KOPT-K1 (cell line): ENCODE results near the gene ANKRD29.
"Not testable (repeated sequence)": the region's sequence is repeated elsewhere in the genome, so short reads cannot be mapped to it uniquely, and the experiment has no call there.

Experiments used
- H3K27ac ChIP-seq: fragments of 200-600 bp; sonication (generic); 2 replicates; pipeline ENCODE4 v1.5.1; 2016; ENCODE audit warnings: antibody characterized with exemption, mild to moderate bottlenecking, low read depth, low read length; ENCODE audit not compliant: poor library complexity, severe bottlenecking
- H3K36me3 ChIP-seq: fragments of 200-600 bp; sonication (generic); 2 replicates; pipeline ENCODE4 v1.5.1; 2017; ENCODE audit warnings: antibody characterized with exemption, mild to moderate bottlenecking, low read length, moderate library complexity; ENCODE audit not compliant: insufficient read depth
- H3K9me3 ChIP-seq: fragments of 200-600 bp; sonication (generic); 2 replicates; pipeline ENCODE4 v1.5.1; 2017; ENCODE audit warnings: antibody characterized with exemption, low read length, mild to moderate bottlenecking; ENCODE audit not compliant: insufficient read depth, poor library complexity, severe bottlenecking

The ANKRD29 gene

DNA sequence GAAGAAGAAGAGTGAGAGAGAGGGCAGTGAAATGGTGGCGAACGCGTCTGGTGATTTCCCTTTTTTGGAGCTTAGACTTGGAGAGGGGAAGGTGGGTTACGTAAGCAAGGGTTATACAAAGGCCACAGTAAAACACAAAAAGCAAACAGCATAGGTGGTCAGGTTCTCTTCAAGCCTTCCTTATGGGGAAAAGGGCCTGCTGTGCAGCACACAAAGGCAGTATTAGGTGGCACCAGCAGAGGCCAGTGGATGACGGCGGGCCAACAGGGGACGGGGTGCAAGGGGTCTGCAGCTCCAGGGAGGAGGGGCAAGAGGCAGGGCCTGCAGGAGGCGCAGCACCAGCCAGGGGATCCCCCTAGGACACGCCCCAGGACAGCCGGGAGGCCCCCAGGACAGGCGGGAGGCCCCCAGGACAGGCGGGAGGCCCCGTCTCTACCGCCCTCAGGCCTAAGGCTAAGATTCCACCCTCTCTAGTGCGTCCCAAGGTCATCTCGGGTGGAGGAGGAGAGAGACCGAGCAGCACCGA, 43.8 kb downstream of the ANKRD29 start:
- Histone ChIP-seq H3K36me3 (no peaks in the 10 kb centered on the region), H3K27ac (no peak overlapping the region), H3K9me3 (no peaks in the 10 kb centered on the region)

GRCh38 chr18:23617412-23618014, 45.2 kb downstream of the ANKRD29 start:
- no peaks in the 10 kb centered on the region for H3K9me3 ChIP-seq
- H3K36me3 ChIP-seq: no peaks in the 10 kb centered on the region
- H3K27ac ChIP-seq: no peak overlapping the region

DNA sequence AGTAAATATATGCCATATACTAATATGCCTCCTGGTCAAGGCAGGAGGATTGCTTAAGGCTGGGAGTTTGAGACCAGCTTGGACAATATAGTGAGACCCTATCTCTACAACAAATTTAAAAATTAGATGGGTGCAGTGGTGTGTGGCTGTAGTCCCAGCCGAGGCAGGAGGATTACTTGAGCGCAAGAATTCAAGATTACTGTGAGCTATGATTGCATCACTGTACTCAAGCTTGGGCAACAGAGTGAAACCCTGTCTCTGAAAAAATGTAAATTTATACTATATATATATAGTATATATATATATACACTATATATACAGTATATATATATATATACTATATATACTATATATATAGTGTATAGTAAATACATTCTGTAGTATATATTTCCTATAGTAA, 46.5 kb downstream of the ANKRD29 start:
- H3K27ac ChIP-seq: no peak overlapping the region
- no peaks in the 10 kb centered on the region for H3K9me3 ChIP-seq
- no peaks in the 10 kb centered on the region for H3K36me3 ChIP-seq

DNA sequence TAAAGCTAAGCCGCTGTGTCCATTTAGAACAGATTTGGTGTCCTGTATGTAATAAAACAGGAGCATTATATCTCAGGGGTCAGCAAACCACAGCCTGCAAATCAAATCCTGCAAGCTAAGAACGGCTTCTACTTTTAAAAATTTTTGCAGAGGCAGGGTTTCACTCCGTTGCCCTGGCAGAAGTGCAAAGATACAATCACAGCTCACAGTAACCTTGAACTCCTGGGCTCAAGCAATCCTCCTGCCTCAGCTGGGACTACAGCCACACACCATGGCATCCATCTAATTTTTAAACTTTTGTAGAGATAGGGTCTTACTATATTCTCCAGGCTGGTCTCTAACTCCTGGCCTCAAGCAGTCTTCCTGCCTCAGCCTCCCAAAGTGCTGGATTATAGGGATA, 47.8 kb downstream of the ANKRD29 start:
- Histone ChIP-seq H3K36me3 (no peaks in the 10 kb centered on the region), H3K9me3 (no peaks in the 10 kb centered on the region), H3K27ac (no peak overlapping the region)

GRCh38 chr18:23614413-23614812, 48.3 kb downstream of the ANKRD29 start:
- no peaks in the 10 kb centered on the region for H3K9me3 ChIP-seq
- H3K27ac ChIP-seq: no peak overlapping the region
- no peaks in the 10 kb centered on the region for H3K36me3 ChIP-seq

DNA sequence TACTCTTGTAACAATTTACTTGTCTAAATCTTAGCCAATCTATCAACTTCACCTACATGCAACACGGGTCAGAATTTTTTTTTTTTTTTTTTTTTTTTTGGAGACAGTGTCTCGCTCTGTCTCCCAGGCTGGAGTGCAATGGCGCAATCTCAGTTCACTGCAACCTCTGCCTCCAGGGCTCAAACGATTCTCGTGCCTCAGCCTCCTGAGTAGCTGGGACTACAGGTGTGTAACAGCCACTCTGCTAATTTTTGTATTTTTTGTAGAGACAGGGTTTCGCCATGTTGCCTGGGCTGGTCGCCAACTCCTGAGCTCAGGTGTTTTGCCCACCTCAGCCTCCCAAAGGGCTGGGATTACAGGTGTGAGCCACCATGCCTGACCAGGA, 49.6 kb downstream of the ANKRD29 start:
- not testable (repeated sequence) for H3K36me3 ChIP-seq, H3K9me3 ChIP-seq, H3K27ac ChIP-seq

DNA sequence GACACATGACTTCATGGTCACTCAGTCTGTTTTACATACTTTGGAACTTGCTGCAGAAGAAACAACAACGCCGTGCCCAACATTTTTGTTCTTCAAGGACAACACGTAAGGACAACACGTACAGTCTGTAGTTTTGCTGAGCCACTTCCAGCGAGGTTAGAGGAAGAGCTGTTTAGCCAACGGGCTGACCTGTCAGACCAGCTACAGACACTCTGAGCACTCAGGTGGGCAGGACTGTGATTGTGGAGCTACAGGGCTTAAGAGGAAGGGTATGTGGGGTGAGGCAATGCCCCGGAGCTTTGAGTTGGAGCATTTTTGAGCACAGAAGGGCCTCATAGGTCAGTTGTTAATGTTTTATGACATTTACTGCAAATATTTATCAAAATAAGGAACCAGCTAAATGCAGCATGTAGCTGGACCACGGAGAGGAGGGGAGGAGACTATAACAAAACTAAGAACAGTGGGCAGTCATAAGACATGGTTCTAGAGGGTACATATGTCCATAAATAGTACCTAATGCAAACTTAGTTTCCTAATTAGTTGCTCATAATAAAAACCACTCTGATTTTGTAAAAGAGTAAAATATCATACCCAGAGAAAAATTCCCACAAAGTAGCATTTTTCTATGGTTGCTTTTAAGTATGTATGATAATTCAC, 50.1 kb downstream of the ANKRD29 start:
- no peak overlapping the region for H3K27ac ChIP-seq
- H3K36me3 ChIP-seq: no peaks in the 10 kb centered on the region
- no peaks in the 10 kb centered on the region for H3K9me3 ChIP-seq

- Histone ChIP-seq H3K27ac (no peak overlapping the region), H3K9me3 (no peaks in the 10 kb centered on the region), H3K36me3 (no peaks in the 10 kb centered on the region)
These were observed 53.2 kb downstream of the ANKRD29 start for GRCh38 chr18:23609390-23610023.

- H3K9me3 ChIP-seq: no peaks in the 10 kb centered on the region
- no peak overlapping the region for H3K27ac ChIP-seq
- H3K36me3 ChIP-seq: no peaks in the 10 kb centered on the region
These were observed 54.5 kb downstream of the ANKRD29 start for GRCh38 chr18:23608211-23608610.

DNA sequence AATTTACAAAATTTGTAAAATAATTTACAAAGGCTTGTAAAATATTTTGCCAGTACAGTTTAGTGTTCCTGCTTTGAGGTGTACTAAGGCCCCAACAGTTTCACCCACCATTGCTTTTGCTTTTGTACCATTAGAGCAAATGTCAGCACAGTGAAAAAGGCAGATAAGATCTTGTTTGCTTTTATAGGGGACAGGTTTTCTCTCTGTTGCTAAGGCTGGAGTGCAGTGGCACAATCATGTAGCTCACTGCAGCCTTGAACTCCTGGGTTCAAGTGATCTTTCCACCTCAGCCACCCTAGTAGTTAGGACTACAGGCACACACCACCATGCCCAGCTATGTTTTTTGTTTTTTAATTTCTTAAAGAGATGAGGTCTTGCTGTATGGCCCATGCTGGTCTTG, 56.8 kb downstream of the ANKRD29 start:
- no peaks in the 10 kb centered on the region for H3K36me3 ChIP-seq
- no peaks in the 10 kb centered on the region for H3K9me3 ChIP-seq
- H3K27ac ChIP-seq: no peak overlapping the region

- H3K27ac ChIP-seq: no peak overlapping the region
- H3K36me3 ChIP-seq: no peaks in the 10 kb centered on the region
- no peaks in the 10 kb centered on the region for H3K9me3 ChIP-seq
These were observed 62.9 kb downstream of the ANKRD29 start for GRCh38 chr18:23599809-23600208.

GRCh38 chr18:23596183-23596582, 66.5 kb downstream of the ANKRD29 start:
- no peaks in the 10 kb centered on the region for H3K9me3 ChIP-seq
- no peak overlapping the region for H3K27ac ChIP-seq
- H3K36me3 ChIP-seq: no peaks in the 10 kb centered on the region

DNA sequence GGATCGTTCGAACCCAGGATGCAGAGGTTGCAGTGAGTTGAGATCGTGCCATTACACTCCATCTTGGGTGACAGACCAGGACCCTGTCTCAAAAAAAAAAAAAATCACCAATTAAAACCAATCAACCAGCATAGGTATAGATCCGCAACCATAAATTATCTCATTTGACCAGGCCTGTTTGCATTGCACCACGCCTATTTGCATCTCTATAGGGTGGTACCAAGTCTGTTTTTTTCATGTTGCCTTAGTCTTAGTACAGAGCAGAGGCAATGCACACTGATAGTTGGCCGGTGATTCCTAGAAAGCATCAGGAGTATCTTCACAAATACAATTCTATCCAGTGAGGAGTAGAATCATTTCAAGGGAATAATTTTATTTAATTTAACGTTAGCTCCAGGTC, 67.1 kb downstream of the ANKRD29 start:
- H3K27ac ChIP-seq: no peak overlapping the region
- no peaks in the 10 kb centered on the region for H3K36me3 ChIP-seq

DNA sequence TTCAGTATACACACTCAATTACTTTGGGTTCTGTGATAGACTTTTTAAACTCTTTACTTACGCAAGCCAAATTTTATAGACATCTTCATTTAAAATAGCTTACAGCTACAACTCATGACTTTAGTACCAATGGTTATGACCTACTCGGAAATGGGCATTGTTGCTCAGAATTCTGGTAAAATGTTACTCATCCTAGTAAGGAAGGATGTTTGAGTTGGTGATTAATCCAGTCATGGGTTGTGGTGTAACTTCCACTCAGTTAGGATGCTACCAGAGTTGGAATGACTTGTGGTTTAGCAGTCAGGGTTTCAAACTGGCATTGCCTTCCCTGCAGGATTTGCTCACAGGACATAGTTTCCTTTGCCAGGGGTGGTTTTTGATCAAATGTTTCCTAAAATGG, 69.0 kb downstream of the ANKRD29 start:
- Histone ChIP-seq H3K36me3 (no peaks in the 10 kb centered on the region), H3K27ac (no peak overlapping the region), H3K9me3 (no peaks in the 10 kb centered on the region)

More for the DNA sequence above, 67.1 kb downstream of the ANKRD29 start:
- no peaks in the 10 kb centered on the region for H3K9me3 ChIP-seq

GRCh38 chr18:23592911-23593310, 69.8 kb downstream of the ANKRD29 start:
- no peak overlapping the region for H3K27ac ChIP-seq
- H3K9me3 ChIP-seq: no peaks in the 10 kb centered on the region
- no peaks in the 10 kb centered on the region for H3K36me3 ChIP-seq

GRCh38 chr18:23591011-23591410, 71.7 kb downstream of the ANKRD29 start:
- H3K36me3 ChIP-seq: no peaks in the 10 kb centered on the region

More at GRCh38 chr18:23591011-23591410, 71.7 kb downstream of the ANKRD29 start:
- H3K27ac ChIP-seq: no peak overlapping the region
- H3K9me3 ChIP-seq: no peaks in the 10 kb centered on the region
